ENCODE results near the gene PRR16.
A peak's percentile ranks its signal among the peaks of the same experiment; 100 is the strongest.

PRR16 gene

GRCh38 chr5:120463006-120463680, 957 bp upstream of the PRR16 start:
- no peak for DNase-seq (ENCODE audit: low spot score)

GRCh38 chr5:120464627-120465435, 731 bp downstream of the PRR16 start:
- peak; percentile 62 for DNase-seq (ENCODE audit: low spot score)

- DNase-seq (ENCODE audit: low spot score), result peak; percentile 49
Measured at GRCh38 chr5:120465436-120465961, 1.4 kb downstream of the PRR16 start.

GRCh38 chr5:120466341-120467006, 2.4 kb downstream of the PRR16 start:
- DNase-seq (ENCODE audit: low spot score), result no peak

DNA sequence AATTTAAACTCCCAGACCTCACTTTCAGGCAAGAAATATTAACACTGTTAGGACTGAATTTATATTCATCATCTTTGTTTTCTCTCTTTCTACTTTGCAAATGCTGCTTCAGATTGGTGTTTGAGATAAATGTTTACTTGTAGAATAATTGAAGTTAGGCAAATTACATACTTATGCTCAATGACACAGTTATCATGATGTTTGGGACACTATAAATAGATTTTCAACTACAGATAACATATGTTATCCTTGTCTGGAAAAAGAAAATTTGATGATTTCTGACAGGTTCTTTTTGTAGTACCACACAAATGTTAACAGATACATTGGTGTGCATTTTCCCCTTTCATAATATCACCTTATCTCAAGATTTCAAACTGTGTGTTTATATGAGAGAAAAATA, 7.9 kb downstream of the PRR16 start:
- no peak for DNase-seq (ENCODE audit: low spot score)

DNA sequence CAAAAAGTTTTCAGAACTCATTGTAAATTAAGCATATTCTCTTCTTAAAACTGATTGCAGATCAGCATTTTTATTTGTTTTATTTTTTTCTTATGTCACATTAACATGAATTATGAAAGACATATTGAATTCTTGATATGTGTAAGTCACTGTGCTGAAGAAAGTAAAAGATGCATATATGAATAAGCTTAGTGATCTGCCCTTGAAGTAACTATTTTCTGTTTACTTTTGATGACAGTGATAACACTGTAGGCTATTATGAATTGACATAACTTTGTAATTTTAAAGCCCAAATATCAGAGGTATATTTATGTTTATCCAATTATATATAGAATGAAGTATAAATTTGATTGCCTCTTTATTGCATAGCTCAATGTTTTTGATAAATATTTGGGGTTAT, 8.8 kb downstream of the PRR16 start:
- DNase-seq (ENCODE audit: low spot score), result no peak

DNA sequence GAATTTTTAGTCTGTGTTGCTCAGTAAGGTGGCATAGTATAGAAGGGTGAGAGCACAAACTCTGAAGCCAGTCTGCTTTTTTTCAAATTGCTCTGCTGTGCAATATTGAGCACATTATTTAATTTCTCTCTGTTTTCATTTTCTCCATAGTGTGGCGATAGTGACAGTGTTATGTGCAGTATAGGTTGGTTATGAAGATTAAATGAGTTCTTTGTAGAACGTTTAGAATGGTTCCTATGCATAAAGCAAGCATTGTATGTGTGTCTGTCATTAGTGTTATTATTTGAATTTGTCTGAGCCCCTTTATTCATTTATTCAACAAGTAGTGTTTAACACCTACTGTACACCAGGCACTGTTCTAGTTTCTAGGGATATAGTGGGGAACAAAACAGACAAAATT, 9.2 kb downstream of the PRR16 start:
- no peak for DNase-seq (ENCODE audit: low spot score)

DNA sequence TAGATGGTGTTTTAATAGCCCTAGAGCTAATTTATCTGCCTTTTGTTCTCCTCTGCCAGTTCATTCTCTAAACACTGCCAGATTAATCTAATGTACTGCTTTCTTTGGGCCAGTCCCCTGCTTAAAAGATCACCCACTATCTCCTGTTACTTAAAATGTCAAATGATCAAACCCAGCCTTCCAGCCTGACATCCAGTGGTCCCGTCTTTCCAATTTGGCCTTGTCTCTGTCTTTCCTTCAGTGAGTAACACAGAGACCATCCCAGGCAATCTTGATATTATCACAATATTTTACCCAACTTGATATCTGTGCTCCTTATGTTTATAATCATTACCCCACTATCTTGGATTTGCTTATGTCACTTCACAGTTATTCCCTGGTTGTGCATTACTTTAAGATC, 12.0 kb downstream of the PRR16 start:
- no peak for DNase-seq (ENCODE audit: low spot score)

GRCh38 chr5:120479066-120479465, 15.0 kb downstream of the PRR16 start:
- no peak for DNase-seq (ENCODE audit: low spot score)

- no peak for DNase-seq (ENCODE audit: low spot score)
Measured at GRCh38 chr5:120499876-120500563, 35.9 kb downstream of the PRR16 start.

- no peak for DNase-seq (ENCODE audit: low spot score)
Measured at GRCh38 chr5:120502531-120502930, 38.4 kb downstream of the PRR16 start.

GRCh38 chr5:120503341-120503740, 39.2 kb downstream of the PRR16 start:
- no peak for DNase-seq (ENCODE audit: low spot score)

- DNase-seq (ENCODE audit: low spot score), result no peak
Measured at GRCh38 chr5:120504057-120504456, 40.0 kb downstream of the PRR16 start.

DNA sequence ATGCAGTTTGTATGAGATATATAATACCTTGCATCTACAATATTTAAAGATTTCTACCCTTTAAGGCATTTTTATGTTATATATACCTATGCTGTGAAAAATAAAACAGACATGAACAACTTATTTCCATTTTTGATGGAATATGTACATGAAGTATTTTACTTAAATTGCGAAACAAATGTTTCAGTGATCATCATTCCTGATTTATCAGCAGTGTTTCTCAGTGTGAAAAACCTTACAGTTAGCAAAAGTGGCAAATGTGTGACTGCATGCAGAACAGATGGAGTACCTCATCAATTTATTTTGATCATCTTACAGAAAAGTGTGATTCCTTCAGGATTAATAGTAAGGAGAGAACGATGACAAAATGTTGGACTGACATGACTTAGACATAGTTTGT, 43.1 kb downstream of the PRR16 start:
- no peak for DNase-seq (ENCODE audit: low spot score)

DNA sequence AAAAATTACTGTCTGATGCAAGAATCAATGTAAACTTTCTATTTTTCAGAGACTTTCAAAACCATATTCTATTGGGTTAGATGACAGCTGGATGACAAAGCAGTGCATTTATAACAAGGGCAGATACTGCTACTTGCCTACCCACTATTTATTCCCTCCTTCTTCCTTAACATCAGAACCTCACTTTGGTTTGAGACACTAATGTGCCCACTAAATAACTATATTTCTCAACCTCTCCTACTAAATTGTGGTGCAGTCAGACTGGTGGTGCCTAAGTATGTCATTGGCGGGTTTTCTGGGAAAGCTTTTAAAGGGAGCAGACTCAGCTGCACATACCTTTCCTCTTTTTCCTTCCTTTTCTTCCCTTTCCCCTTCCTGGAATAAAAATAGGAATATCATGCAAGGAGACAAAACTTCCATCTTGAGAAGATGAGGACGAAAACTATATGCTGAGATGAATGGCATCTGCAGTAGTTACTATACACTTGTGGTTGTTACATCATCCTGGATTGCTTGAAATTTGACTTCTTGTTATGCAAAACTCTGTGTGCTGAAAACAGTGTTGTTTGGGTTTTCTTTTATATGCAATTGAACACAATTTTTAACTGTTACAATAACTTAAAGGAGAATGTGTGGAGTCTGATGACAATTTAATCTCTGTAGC, 43.8 kb downstream of the PRR16 start:
- DNase-seq (ENCODE audit: low spot score), result no peak

- no peak for DNase-seq (ENCODE audit: low spot score)
Measured at GRCh38 chr5:120509053-120509452, 45.0 kb downstream of the PRR16 start.

DNA sequence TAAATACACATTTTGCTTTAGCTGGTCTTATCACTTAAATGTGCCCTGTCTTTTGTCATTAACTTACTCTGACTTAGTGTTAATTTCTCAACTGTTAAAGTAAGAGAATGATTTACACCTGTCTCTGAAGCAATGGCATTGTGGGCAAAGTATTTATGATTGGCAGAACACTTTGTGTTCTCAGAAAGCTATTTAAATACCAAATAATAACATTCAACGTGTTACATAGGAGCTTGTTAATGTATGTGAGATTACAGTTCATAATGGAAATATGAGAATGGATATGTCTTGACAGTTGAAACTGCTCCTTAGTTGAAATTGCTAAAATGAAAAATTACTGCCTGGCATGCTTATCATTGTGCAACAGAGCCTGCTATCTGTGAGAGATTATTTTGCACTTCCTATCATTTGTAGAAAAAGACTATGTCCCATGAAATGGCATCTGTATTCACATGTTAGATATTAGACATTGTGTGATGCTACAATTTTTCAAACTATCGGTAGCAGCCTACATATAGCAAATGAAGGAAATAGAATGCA, 46.1 kb downstream of the PRR16 start:
- DNase-seq (ENCODE audit: low spot score), result no peak

- no peak for DNase-seq (ENCODE audit: low spot score)
Measured at GRCh38 chr5:120510994-120511686, 47.0 kb downstream of the PRR16 start.

GRCh38 chr5:120512068-120512467, 48.0 kb downstream of the PRR16 start:
- no peak for DNase-seq (ENCODE audit: low spot score)

DNA sequence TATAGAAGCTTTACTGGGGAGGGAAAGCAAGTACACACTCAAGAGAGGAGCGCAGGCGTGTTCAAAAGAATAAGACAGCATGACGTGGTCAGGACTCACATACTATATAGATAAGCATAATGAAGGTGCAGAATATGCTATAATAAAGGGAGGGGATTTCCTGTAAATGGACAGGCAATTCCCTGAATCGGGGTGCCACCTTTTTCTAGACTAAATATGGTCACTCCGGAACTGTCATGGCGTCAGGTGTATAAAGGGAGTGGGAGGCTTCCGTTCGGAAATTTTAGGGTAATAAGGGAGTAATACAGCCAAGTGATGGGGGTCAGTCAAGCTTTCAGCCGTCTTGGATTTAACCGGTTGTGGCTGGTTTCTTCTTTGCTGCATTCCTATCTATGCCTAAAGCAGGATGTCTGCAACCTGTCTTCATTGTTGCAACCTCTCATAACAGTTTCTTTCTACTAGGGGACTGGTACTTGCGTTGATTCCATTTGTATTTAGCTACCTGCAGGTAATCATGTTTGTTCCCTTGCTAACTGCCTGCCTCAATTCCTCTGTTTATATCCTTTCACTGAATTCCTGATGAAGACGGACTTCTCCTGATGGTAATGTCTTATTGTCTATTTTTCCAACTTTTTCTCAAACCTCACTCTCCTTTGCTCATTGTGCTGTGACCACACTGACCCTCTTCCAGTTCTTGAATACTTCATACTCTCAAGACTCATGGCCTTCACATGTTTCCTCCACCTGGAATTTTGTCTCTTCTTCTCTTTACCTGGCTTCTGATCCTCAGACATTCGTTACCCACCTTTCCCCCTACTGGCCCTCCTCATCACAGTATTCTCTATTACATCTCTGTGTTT, 48.9 kb downstream of the PRR16 start:
- DNase-seq (ENCODE audit: low spot score), result no peak
